CD4-positive, alpha-beta T cell treated with Interferon alpha-2 for 1 hour (primary cell): ENCODE measurements around the gene BCAS3.

ENCODE experiments used
- DNase-seq, 2 donors: peaks; one replicate each; pipeline ENCODE4 v3.0.0-alpha.2; 2020 to 2022

BCAS3 gene

GRCh38 chr17:61280338-61280737 is 602.7 kb downstream of the BCAS3 start:
- no peak for DNase-seq

GRCh38 chr17:61280851-61281250 is 603.2 kb downstream of the BCAS3 start:
- DNase-seq, result no peak

GRCh38 chr17:61282377-61282776 is 604.7 kb downstream of the BCAS3 start:
- DNase-seq, result no peak

GRCh38 chr17:61283043-61283442 is 605.4 kb downstream of the BCAS3 start:
- DNase-seq, result no peak

GRCh38 chr17:61284174-61284573 is 606.5 kb downstream of the BCAS3 start:
- DNase-seq, result no peak

GRCh38 chr17:61284746-61285145 is 607.1 kb downstream of the BCAS3 start:
- DNase-seq, result no peak

- no peak for DNase-seq
These were observed 608.1 kb downstream of the BCAS3 start for GRCh38 chr17:61285526-61286320.

GRCh38 chr17:61286449-61286848 is 608.8 kb downstream of the BCAS3 start:
- no peak for DNase-seq

GRCh38 chr17:61289408-61290385 is 612.0 kb downstream of the BCAS3 start:
- DNase-seq, result no peak

GRCh38 chr17:61291451-61292285 is 614.0 kb downstream of the BCAS3 start:
- DNase-seq, result no peak

- no peak for DNase-seq
These were observed 616.6 kb downstream of the BCAS3 start for GRCh38 chr17:61294286-61294685.

GRCh38 chr17:61294777-61295176 is 617.1 kb downstream of the BCAS3 start:
- no peak for DNase-seq

GRCh38 chr17:61296058-61296457 is 618.4 kb downstream of the BCAS3 start:
- no peak for DNase-seq

GRCh38 chr17:61299517-61300513 is 622.2 kb downstream of the BCAS3 start:
- DNase-seq, result no peak

- DNase-seq, result no peak
These were observed 625.5 kb downstream of the BCAS3 start for GRCh38 chr17:61302953-61303816.

GRCh38 chr17:61303817-61304096 is 626.1 kb downstream of the BCAS3 start:
- no peak for DNase-seq

GRCh38 chr17:61305024-61305423 is 627.4 kb downstream of the BCAS3 start:
- DNase-seq, result no peak

GRCh38 chr17:61306003-61306402 is 628.4 kb downstream of the BCAS3 start:
- no peak for DNase-seq

GRCh38 chr17:61307905-61308886 is 630.5 kb downstream of the BCAS3 start:
- DNase-seq, result no peak
